Measurements from ENCODE around the gene ZNF573. TPM values are rescaled to one million over a fixed set of nuclear protein-coding genes. Genes with fewer than 3 reads are reported as not detected.

Gene ZNF573
- 2.0 to 2.3 TPM (median 2.1 TPM) in 5 replicates for total RNA-seq (2022; extraction: Qiagen RNA extraction)

DNA sequence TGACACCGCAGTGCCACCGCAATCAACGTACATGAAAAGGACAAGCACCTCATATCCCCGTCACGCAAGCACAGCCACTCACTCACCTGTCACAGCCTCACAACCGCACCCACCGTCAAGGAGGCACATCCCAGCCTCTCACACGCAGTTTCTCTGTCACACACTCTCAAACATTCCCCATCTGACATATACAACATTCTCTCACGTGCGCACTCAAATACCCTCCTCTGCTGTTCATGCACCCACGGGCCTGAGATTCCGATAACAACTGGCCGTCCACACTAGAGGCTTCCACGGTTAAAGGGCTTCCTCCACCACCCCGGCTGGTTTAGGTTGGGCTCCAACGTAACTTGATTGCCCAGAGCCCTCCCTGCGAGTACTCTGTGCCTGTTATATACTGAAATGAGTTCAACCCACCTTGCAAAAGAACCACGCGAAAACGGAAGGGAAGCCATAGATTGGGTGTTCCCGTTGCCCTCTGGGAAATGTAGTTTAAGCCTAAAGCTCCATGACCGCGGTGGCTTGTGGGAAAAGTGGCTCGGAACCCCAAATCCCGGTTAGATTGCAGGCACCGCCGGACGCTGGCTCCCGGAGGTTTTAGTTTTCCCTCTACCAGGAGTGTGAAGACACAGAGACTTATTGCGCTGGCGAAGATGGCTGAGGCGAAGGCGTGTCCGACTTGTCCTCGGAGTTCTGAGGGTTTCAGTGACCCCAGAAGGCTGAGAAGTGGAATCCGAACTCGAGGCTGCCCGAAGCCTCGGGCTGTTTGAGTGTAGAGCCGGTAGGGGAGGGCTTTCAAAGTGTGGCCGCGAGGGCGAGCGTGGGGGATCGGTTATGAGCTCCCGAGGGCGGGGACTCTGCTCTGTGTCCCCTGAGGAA, at the start of gene ZNF573:
ZNF573 (minus strand) TSS at position 460 of the 879 bp plus-strand sequence. CDS start 5,857 bp downstream, outside the sequence.

DNA sequence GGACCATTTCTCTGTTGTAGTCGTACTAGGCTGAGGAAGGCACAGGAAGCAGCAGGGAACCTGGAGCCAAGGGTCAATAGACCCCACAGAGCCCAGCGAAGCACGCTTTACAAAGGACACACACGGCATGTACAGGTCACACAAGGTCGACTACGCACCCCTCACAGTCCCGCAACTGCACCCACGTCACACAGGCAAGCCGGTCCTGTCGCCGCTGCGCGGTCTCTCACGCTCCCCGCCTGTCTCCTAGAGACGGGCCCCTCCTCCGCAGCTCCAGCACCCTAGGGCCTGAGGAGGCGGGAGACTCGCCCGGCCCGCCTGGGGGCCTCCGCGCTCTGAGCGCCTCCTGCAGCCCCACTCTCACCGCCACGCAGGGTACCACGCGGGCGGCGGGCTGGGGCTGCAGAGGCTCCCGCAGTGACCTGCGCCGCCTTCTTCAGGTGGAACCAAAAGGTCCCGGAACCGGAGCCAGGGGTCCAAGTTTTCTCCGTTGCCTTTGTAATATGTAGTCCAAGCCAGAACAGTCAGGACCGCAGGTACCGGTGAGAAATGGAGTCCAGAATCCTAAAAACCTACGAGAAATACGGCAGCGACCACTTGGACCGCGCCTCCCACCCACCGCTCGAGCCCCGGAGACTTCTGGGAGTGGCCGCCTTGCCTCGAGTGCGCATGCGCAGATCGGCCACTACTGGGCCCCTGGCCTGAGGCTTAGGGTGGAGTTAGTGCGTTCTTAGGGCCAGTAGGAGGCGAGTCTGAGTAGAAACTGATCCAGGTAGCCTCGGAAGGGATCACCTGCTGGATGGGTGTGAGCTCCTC, 60.1 kb downstream of the ZNF573 start, which contains the start of gene ZNF607:
ZNF607 (minus strand) TSS at position 651 of the 816 bp plus-strand sequence. CDS start 8,143 bp downstream, outside the sequence.

Other genes starting within 250 kb of the ZNF573 start
- gene ZNF571, start 184.8 kb downstream of the ZNF573 start, total RNA-seq (2022; extraction: Qiagen RNA extraction), result 0.55 to 1.5 TPM (median 0.92 TPM) in 5 replicates
- 0.05 to 0.15 TPM (median 0.09 TPM) in 4 of 5 replicates, not detected in the other for gene ZNF540, start 184.7 kb downstream of the ZNF573 start, total RNA-seq (2022; extraction: Qiagen RNA extraction)
- 5.5 to 11.1 TPM (median 7.1 TPM) in 5 replicates for gene ZFP30, start 124.1 kb downstream of the ZNF573 start, total RNA-seq (2022; extraction: Qiagen RNA extraction)
- gene ZNF607, start 59.8 kb downstream of the ZNF573 start, total RNA-seq (2022; extraction: Qiagen RNA extraction), result 4.4 to 5.0 TPM (median 4.6 TPM) in 5 replicates
- gene WDR87, start 127.0 kb upstream of the ZNF573 start, total RNA-seq (2022; extraction: Qiagen RNA extraction), result not detected in 5 replicates
- 29.1 to 37.6 TPM (median 36.7 TPM) in 5 replicates for gene SIPA1L3, start 127.6 kb upstream of the ZNF573 start, total RNA-seq (2022; extraction: Qiagen RNA extraction)

Measured in A549 treated with AZD2906 at 1 μM for 4 hours (cell line).